Loucy (cell line): ENCODE results near the gene B3GNT4.

Source experiments
- H2AFZ ChIP-seq: fragments of 200-600 bp; sonication (generic); 2 replicates; pipeline ENCODE4 v1.6.0; 2016; ENCODE audit warnings: antibody characterized with exemption, mild to moderate bottlenecking, low read length, moderate library complexity
- H3F3A ChIP-seq: fragments of 200-600 bp; 2 replicates; pipeline ENCODE4 v1.6.0; 2016; ENCODE audit warnings: antibody characterized with exemption, low read depth, mild to moderate bottlenecking
- H3K27me3 ChIP-seq: fragments of 200-600 bp; sonication (generic); 2 replicates; pipeline ENCODE4 v1.6.1; 2014; ENCODE audit warnings: low read length, mild to moderate bottlenecking; ENCODE audit not compliant: insufficient read depth, poor library complexity, severe bottlenecking
- H3K36me3 ChIP-seq: fragments of 200-600 bp; sonication (generic); 2 replicates; pipeline ENCODE4 v1.6.1; 2016; ENCODE audit warnings: low read length; ENCODE audit not compliant: insufficient read depth
- H3K4me1 ChIP-seq: fragments of 200-600 bp; sonication (generic); 2 replicates; pipeline ENCODE4 v1.5.1; 2014; ENCODE audit warnings: low read length, mild to moderate bottlenecking; ENCODE audit not compliant: insufficient read depth, poor library complexity, severe bottlenecking
- H3K4me2 ChIP-seq: fragments of 200-600 bp; sonication (generic); 2 replicates; pipeline ENCODE4 v1.6.0; 2014; ENCODE audit warnings: antibody characterized with exemption, low read length, low read depth, mild to moderate bottlenecking; ENCODE audit not compliant: poor library complexity, severe bottlenecking
- H3K4me3 ChIP-seq: fragments of 200-600 bp; sonication (generic); 2 replicates; pipeline ENCODE4 v1.5.1; 2014; ENCODE audit warnings: low read length, mild to moderate bottlenecking, mixed read lengths; ENCODE audit not compliant: poor library complexity, severe bottlenecking
- H3K79me2 ChIP-seq: fragments of 200-600 bp; sonication (generic); 2 replicates; pipeline ENCODE4 v1.6.1; 2014; ENCODE audit warnings: low read length; ENCODE audit not compliant: insufficient read depth
- H3K9ac ChIP-seq: fragments of 200-600 bp; sonication (generic); 2 replicates; pipeline ENCODE4 v1.6.0; 2014; ENCODE audit warnings: mild to moderate bottlenecking, low read depth, low read length, moderate library complexity; ENCODE audit not compliant: poor library complexity, severe bottlenecking
- H3K9me2 ChIP-seq: fragments of 200-600 bp; sonication (generic); replicated peaks from 2 replicates; pipeline ENCODE4 v1.6.1; 2016; ENCODE audit warnings: low read depth, low read length, mixed read lengths
- H3K9me3 ChIP-seq: fragments of 200-600 bp; sonication (generic); 2 replicates; pipeline ENCODE4 v1.6.1; 2014; ENCODE audit warnings: mild to moderate bottlenecking, antibody characterized with exemption, low read length, low read depth; ENCODE audit not compliant: insufficient read depth
- H4K20me1 ChIP-seq: fragments of 200-600 bp; sonication (generic); 2 replicates; pipeline ENCODE4 v1.6.0; 2014; ENCODE audit warnings: antibody characterized with exemption, low read length, mild to moderate bottlenecking; ENCODE audit not compliant: insufficient read depth, poor library complexity, severe bottlenecking
- EZH2phosphoT487 ChIP-seq: fragments of 200-600 bp; IDR thresholded peaks from 2 replicates; pipeline ENCODE4 v1.6.1; 2018; ENCODE audit warnings: antibody characterized with exemption, mild to moderate bottlenecking, moderate library complexity, borderline replicate concordance
- TF ChIP-seq, protein P1 (sequence below): fragments of 200-600 bp; sonication (generic); conservative IDR thresholded peaks from 2 replicates; pipeline ENCODE4 v1.5.1; 2014; ENCODE audit warnings: mild to moderate bottlenecking, antibody characterized with exemption, low read length

The B3GNT4 gene

DNA sequence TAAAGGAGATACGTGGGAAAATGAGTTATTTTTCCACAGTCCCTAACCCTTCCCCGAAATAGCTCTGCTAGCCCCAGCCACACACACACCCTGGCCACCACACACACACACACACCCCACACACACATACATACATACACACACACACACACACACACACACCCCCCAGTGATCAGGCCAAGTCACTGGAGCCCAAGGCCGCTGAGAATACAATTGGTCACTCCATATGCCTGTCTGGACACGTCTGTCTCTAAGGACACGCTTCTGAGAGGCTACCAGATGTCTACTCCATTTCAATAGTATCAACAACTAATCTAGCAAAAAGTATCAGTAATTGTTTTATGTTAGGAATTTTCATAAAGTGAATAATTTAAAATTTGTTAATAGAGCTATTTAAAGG is 35.4 kb downstream of the B3GNT4 start:
- H3K4me3 ChIP-seq: no peak overlapping the region
- TF ChIP-seq, protein P1, sequence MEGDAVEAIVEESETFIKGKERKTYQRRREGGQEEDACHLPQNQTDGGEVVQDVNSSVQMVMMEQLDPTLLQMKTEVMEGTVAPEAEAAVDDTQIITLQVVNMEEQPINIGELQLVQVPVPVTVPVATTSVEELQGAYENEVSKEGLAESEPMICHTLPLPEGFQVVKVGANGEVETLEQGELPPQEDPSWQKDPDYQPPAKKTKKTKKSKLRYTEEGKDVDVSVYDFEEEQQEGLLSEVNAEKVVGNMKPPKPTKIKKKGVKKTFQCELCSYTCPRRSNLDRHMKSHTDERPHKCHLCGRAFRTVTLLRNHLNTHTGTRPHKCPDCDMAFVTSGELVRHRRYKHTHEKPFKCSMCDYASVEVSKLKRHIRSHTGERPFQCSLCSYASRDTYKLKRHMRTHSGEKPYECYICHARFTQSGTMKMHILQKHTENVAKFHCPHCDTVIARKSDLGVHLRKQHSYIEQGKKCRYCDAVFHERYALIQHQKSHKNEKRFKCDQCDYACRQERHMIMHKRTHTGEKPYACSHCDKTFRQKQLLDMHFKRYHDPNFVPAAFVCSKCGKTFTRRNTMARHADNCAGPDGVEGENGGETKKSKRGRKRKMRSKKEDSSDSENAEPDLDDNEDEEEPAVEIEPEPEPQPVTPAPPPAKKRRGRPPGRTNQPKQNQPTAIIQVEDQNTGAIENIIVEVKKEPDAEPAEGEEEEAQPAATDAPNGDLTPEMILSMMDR: no peak
- no peak for TF ChIP-seq EZH2phosphoT487
- H2AFZ ChIP-seq: no peak overlapping the region
- H4K20me1 ChIP-seq: no peaks in the 10 kb centered on the region
- H3K4me2 ChIP-seq: no peak overlapping the region
- H3K9me2 ChIP-seq: no peaks in the 10 kb centered on the region
- 0 out of 2 replicates have a peak, but pooled peaks cover 2% of the 10 kb centered on the region for H3F3A ChIP-seq
- H3K9me3 ChIP-seq: no peaks in the 10 kb centered on the region
- peaks cover 5% of the 10 kb centered on the region for H3K4me1 ChIP-seq
- H3K27me3 ChIP-seq: no peaks in the 10 kb centered on the region
- peaks cover 20% of the 10 kb centered on the region; the same call in 1 of the 2 replicates for H3K36me3 ChIP-seq
- H3K79me2 ChIP-seq: no peaks in the 10 kb centered on the region
- no peak overlapping the region for H3K9ac ChIP-seq

DNA sequence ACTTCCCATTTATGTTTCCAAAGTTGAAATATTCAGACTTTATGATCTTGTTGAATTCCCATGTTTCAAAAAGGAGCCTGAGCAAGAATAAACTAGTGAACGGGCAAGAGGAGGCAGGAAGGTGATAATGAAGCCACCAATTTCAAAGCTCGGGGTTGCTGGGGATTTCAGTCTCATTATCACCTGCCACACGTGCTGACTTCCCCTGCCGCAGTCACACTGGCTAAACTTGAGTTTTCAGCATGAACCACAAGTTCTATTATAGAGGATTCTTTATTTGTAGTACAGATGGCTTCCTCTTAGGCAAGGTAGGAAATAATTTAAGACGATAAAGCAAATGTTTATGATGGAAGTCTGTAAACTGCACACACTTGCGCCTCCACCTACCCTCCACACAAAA is 40.5 kb downstream of the B3GNT4 start:
- Histone ChIP-seq H4K20me1 (no peaks in the 10 kb centered on the region), H3K9me2 (no peaks in the 10 kb centered on the region), H3K79me2 (no peaks in the 10 kb centered on the region), H3K4me3 (peak overlapping the region; percentile 66), H3K27me3 (no peaks in the 10 kb centered on the region), H3F3A (peaks cover 3% of the 10 kb centered on the region; the same call in 1 of the 2 replicates), H3K9ac (peak overlapping the region; percentile 32), H3K4me1 (peaks cover 18% of the 10 kb centered on the region), H3K9me3 (no peaks in the 10 kb centered on the region), H3K36me3 (peaks cover 8% of the 10 kb centered on the region; the same call in 1 of the 2 replicates), H3K4me2 (peak overlapping the region; percentile 77), H2AFZ (no peak overlapping the region)
- TF ChIP-seq, protein P1: no peak
- no peak for TF ChIP-seq EZH2phosphoT487

DNA sequence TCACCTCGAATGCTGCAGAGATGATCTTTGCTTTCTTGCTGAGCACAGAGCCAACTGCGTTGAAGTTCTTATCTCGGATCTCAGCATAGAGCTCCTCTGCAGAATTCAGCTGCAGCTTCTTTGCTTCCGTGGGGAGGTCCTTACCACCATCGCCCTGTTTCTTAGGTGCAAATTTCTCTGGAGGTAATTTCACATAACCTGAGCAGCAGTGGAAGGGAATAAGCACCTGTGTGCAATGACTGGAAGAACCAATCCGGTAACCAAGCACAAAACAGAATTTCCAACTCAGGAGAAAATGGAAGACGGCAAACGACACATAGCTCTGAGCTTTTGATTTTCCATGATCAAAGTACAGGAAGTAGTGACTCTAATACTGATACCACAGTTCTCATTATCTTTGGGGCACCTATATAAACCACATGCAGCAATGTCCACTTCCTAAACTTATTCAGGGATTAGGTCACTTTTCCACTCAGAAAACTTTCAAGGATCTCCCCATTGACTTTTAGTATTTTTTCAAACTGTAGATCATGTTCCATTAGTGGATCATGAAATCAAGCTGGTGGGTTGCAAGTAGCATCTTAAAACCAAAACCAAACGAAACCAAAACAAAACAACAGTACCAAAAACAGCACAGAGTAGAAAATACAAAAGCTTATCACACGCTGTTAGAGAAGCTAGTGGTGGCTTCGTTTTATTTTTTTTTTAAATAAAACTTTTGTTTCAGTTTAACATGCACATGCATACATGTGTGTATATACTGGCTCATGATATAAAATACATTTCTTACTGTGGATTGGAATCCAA is 41.3 kb downstream of the B3GNT4 start:
- H3K9ac ChIP-seq: peak overlapping the region; percentile 32
- no peaks in the 10 kb centered on the region for H3K79me2 ChIP-seq
- H3K4me2 ChIP-seq: peak overlapping the region; percentile 77
- peaks cover 18% of the 10 kb centered on the region for H3K4me1 ChIP-seq
- no peaks in the 10 kb centered on the region for H3K27me3 ChIP-seq
- H3K4me3 ChIP-seq: peak overlapping the region; percentile 66
- H3F3A ChIP-seq: peaks cover 3% of the 10 kb centered on the region; the same call in 1 of the 2 replicates
- no peaks in the 10 kb centered on the region for H4K20me1 ChIP-seq
- no peaks in the 10 kb centered on the region for H3K9me3 ChIP-seq
- TF ChIP-seq, protein P1: no peak
- no peak for TF ChIP-seq EZH2phosphoT487
- H3K36me3 ChIP-seq: peaks cover 12% of the 10 kb centered on the region; the same call in 1 of the 2 replicates
- H2AFZ ChIP-seq: peak overlapping the region; percentile 48
- no peaks in the 10 kb centered on the region for H3K9me2 ChIP-seq
